NCI-H187 (cell line): ENCODE data around the gene PHIP.
A peak's percentile ranks its signal among the peaks of the same experiment; 100 is the strongest.
"Not testable (repeated sequence)": the region's sequence is repeated elsewhere in the genome, so short reads cannot be mapped to it uniquely, and the experiment has no call there.

Experiments
- DNase-seq, 2 experiments: peaks; one replicate each; lab custom pipeline; 2025; lab: John Stamatoyannopoulos, UW

Gene PHIP

DNA sequence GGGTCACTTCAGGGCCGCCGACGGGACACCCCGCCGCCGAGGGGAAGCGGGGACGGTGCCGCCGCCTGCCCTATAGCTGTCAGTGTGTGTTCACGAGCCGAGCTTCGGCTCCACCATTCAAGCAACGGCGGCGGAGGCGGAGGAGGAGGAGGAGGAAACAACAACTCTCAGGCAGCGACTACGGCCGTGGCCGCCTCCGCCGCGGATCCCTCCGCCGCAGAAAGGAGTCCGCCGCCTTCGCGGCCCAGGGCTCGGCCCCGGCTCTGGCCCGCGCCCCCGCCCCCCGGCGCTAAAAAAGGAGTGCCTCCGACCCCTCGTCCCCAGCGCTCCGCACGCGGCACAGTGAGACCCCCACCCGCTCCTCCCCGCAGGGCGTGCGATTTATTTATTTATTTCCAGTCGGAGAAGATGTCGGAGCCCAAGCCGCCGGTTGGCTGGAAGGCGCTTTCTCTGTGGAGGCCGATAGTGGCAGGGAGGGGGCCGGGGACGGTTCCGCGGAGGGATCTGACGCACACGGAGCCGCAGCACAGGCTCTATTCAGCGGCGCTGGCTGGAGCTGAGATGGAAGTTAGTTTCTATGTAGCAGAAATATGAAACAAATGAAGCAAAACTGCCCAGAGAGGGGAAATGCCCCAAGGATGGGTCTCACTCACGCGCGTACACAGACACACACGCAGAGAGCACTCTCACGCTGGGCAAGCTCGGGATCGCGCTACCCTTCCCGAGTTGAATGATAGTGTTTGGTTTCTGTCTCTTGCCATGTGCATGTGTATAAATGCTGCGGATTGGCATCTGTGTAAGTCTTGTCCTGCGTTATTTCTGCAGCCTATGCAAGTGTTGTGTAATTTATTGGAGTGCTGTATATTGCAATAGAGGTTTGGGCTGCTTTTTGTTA is at the start of gene PHIP:
PHIP (minus strand) TSS at position 180 of the 895 bp plus-strand sequence. CDS start 186 bp downstream, outside the sequence.
- DNase-seq, result peak; percentile 88 to 93

DNA sequence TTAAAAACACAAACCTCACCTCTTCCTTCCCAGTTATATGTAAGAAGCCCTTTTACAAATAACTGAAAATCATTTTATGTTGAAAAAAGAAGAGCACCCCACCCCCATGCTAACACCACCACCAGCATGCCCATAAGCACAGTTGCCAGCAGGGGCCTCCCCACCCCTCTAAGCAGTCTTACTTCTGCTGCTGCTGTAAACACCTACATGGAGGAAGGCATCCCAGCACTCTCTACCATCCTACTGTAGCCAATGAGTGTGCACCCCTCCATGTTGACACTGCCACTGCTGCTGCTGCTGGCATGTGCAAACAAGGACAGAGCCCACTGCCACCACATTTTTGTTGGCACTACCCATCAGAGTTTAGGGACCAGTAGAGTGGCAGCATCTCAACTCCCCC is 49.6 kb upstream of the PHIP start:
- DNase-seq, result no peak

DNA sequence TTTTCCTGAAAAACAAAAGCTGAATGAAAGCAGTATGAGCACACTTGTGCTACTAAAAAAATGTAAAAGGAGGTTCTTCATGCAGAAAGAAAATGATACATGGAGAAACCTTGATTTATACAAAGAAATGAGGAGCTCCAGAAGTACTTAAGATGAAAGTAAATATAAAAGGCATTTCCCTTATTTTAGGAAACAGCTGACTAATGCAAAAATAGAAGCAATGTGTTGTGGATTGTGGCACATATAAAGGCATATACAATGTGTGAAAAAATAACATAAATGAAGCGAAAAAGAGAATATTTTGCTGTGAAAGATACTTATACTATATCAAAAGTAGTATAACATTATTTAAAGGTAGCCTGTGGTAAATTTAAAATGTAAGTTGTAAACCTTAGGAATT is 41.2 kb upstream of the PHIP start:
- no peak for DNase-seq

DNA sequence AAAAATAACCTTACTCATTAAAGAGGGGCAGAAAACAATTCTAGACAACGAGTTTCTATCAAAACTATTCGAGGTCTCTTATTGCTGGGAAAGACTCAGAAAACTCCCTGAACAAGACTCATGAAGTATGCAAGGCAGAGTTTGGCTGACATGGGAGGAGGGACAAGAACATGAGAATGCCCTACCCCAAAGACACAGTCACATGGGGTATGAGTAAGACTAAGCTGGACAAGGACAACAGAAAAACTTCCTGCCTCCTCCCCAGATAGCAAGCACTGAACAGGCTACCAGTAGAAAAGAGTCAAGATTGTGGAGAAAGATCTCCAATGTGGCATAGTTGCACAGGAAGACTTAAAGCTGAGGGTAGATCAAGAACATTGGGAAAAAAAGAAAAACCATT is 39.7 kb upstream of the PHIP start:
- no peak for DNase-seq

DNA sequence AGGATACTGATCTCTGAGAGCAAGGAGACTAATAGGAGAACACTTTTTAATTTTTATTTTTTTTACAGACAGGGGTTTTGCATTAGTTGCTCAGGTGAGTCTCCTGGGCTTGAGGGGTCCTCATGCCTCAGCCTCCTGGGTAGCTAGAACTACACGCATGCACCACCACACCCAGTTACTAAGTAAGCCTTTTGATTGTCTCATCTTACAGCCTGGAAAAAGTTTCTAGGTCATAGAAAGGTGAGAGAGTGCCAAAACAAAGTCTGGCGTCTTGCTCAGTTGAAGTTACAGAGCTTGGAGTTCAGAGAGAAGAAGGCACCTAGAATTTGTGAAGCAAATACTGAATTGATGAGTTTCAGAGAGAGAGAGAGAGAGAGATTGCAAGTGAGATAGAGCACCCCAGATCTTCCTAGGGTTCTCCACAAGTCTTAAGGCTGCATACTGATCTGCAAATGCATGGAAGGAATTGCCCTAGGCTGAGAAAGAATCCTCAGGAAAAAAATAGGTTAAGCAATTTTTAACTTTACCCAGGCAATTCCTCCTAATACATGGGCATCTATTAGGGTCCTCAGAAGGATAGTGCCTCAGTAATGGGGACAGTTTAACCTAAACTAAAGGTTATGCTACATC is 37.6 kb upstream of the PHIP start:
- no peak for DNase-seq

DNA sequence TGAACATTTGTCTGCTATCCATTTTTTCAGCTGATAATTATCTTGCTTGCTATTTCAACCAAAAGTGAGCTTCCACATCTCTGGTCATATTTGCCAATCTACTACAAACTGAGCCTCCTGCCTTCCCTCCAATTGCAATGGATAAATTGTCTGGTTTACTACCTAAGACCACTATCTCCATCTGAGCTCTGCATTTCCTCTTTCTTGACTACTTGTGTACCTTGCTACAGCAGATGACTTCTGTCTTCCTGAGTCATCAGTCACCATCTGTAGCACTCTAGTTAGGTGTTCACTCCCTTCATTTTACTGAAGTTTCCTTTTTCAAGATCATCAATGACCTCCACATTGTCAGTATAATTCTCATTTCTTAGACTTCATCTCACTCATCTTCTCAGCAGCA is 33.5 kb upstream of the PHIP start:
- no peak for DNase-seq

DNA sequence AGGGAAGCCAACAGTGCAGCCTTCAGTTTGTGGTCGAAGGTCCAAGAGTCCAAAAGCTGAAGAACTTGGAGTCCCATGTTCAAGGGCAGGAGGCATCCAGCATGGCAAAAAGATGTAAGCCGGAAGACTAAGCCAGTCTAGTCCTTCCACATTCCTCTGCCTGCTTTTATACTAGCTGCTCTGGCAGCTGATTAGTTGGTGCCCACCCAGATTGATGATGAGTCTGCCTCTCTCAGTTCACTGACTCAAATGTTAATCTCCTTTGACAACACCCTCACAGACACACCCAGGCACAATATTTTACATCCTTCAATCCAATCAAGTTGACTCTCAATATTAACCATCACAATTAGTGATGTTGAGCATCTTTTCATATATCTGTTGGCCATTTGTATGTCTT is 23.1 kb upstream of the PHIP start:
- no peak for DNase-seq

DNA sequence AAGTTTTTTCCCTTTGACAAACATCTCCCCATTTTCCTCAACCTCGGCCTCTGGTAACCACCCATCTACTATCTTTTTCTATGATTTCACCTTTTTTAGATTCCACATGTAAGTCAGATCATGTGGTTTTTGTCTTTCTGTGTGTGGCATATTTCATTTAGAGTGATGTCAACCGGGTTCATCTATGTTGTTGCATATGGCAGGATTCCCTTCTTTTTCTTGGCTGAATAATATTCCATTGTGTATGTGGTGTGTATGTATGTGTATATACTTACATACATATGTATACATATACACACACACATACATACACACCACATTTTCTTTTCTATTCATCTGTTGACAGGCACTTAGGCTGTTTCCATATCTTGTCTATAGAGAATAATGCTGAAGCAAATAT is 22.2 kb upstream of the PHIP start:
- DNase-seq, result no peak

DNA sequence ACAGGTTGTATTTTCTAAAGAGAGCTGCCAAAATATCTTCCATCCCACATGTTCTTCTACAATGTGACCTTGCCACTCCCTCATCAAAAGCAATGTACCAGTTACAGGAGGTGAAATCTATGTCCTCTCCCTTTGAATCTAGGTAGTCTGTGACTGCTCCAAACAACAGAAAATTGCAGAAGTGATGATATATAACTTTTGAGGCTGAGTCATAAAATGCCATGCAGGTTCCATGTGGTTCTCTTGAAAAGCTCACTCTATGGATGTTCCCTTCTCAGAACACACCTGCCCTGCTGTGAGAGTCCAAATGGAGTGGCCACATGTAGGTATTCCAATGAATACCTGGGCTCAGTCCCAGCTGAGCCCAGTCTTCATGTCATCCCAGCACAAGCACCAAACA is 16.9 kb upstream of the PHIP start:
- DNase-seq, result no peak

DNA sequence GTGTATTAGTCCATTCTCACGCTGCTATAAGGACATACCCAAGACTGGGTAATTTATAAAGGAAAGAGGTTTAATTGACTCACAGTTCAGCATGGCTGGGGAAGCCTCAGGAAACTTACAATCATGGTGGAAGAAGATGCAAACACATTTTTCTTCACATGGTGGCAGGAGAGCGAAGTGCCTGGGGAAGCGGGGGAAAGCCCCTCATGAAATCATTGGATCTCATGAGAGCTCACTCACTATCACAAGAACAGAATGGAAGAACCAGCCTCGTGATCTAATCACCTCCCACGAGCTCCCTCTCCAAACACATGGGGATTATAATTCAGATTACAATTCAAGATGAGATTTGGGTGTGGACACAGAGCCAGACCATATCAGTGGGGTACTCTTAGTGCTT is 13.7 kb upstream of the PHIP start:
- DNase-seq, result not testable (repeated sequence)

DNA sequence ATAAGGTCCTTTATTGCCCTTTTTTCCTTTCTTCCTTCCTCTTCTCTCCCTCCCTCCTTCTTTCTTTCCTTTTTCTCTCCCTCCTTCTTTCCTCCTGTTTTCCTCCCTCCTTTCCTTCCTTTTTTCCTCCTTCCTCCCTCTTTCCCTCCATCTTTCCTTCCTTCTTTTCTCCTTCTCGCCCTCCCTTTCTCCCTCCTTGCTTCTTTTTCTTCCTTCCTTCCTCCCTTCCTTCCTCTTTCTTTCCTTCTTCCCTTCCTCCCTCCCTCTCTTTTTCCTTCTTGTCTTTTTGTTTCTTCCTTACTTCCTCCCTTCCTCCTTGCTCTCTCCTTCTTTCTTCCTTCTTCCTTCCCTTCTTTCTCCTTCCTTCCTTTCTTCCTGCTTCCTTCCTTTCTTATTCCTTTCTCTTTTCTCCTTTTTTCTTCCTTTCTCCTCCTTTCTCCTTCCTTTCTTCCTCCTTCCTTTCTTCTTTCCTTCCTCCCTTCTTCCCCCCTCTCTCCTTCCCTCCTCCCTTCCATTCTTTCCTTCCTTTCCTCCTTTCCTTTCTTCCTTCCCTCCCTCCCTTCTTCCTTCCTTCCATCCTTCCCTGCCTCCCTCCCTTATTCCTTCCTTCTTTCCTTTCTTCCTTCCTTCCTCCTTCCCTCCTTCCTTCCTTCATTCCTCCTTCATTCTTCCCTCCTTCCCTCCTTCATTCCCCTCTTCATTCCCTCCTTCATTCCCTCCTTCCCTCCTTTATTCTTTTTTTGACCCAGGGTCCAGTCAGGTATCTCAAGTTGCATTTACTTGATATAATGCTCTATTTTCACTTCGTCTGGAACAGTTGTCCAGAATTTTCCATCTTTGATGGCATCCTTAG is 11.7 kb upstream of the PHIP start:
- DNase-seq, result no peak

DNA sequence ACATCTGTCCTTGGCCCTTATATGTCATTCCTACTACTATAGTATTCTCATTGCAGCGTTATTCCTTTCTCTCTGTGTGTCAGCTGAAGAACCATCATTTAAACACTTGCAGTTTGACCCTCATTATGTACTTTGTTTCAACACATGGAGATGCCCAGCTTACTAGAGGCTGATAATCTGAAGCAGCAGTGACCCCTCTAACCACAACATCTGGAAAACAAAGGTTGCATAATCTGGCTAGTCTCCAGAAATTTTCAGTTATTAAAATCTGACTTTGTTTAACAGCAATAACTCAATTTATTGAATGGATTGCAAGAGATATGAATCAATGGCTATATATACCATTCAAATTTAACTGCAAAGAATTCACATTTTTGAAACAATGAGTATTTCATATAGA is 6.6 kb upstream of the PHIP start:
- DNase-seq, result no peak

DNA sequence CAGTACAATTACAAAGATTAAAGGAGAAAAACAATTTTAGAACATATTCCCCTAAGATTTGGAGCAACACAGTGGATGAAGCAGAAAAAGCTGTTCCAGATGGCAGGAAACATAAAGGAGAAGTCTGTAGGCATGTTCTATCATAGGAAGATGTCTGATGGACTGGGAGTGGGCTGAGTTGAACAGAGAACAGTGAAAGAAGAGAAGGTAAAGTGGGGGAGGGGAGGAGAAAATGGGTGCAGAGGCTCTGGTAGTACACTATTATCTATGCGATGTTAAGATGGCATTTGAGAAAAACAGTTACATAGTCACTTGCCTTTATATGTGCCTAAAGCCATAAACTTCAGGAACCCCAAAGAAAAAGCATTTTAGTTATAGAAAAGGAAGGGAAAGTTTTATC is 4.2 kb upstream of the PHIP start:
- DNase-seq, result no peak

DNA sequence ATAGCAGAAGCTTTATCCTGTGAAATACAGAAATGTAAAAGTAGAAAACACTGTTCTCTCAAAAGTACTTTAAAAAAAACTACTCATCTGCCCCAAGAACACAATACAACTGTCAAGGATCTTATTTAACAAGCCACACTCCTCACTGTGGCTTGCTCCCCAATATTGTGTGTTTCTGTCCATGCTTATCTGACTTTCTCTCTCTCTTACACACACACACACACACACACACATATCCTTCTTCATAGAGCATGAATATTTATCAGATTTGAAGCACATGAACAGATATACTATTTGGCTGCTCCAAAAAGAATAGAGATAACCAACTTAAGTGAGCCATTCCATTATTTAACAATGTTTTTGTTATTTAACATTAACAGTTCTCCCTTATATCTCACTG is 3.6 kb upstream of the PHIP start:
- no peak for DNase-seq

DNA sequence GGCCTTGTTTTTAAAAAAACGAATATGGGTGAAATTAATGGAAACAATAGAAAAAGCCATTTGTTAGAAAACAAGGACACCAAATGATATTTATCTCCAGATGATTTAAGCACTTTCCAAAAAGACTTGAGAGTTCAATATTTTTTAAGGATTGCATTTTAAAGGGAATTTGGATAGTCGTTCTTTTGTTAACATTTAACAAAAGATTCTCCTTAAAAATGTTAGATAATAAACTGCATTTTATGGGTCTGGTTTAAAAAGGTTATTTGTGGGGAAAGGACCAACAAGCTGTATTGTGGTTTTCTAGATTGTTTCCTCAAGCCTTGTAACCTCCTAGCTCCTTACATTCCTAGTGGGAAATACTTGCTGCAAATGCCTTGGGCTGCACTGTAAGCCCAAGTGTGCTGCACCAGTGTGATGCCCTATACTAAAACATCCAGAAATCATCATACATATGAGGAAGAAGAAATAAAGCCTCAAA is 1.5 kb upstream of the PHIP start:
- no peak for DNase-seq

DNA sequence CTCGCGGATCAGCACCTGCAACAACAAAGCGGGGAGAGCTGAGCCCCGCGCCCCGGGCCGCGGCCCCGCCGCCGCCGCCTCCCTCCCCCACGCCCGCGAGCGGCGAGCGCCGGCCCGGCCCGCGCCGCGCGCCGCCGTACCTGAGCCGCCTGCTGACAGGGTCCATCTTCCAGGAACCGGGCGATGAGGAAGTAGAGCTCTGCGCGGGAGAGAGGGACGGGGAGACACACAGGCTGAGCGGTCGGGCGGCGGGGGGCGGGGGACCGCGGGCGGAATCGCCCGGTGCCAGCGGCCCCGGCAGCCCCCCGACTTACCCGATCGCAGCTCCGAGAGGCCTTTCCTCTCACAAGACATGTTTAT is 359 bp downstream of the PHIP start:
- DNase-seq, result peak in 1 of 2 experiments; percentile 22

DNA sequence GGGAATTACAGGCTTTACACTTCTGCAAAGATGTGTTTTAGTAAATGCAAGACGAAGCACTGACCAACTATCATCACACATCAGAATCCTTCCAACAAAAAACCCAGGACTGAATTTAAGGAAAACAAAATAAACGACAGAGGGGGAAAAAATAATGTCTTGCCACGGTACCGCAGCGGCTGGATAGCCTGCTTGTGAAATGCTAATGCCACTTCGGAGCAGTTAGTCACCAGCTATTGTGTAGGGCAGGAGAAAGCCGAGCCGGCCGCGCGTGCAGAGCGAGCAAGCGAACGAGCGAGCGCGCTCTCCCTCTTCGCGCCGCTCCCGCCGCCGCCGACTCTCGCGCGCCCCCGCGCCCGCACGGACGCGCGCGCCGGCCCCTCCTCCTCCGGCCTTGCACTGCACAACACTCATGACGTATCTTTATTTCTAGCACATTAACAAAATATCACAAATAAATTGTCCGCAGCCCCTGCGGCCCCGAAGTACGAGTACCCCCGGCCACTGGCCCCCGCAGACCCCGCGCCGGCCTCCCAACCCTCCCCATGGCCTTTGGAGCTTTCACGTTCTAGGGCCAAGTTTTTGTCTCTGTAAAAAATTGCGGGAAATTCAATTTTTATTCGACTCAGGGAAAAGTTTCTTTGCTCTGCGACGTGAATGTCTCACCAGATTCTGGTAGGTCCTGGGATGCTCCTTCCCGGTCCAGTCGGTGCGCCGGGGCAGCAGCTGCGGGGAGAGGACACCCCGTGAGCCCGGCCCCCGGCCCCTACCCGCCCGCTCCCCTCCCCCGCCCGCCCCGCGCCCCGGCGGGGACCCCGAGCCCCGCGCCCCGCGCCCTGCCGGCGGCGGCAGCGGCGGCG is 1.0 kb downstream of the PHIP start:
- peak; percentile 74 for DNase-seq

DNA sequence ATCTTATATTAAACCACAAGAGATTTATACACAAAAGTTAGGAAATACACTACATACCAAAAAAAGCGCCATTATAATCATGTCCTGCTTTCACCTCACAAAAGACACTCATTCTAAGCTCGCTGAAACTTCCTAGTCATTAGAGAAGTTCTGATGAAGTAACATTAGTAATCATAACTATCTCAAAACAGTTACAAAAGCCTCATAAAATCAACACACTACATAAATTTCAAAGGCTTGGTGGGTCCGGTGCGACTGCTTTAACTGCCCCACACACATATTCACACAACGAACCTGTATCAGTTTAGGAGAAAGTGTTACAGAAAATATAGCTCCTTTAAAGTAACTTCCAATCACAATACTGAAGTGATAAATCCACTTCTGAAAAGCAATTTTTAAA is 1.9 kb downstream of the PHIP start:
- DNase-seq, result no peak

DNA sequence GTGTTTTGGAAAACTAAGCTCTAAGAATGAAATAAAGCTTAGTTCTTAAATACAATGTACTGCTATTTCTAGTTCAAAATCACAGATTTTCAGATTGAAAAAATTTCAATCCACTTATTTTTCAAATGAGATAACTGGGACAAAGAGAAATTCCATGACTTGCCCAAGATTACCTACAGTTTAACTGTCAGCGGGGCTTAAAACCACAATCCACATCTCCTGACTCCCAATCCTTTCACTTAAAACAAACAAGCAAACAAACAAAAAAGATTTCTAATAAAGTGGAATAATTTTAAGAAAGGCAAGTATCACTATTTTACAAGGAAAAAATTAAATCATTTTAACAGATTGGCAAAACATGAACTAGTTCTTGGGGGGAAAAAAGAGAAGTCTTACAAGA is 4.2 kb downstream of the PHIP start:
- no peak for DNase-seq

DNA sequence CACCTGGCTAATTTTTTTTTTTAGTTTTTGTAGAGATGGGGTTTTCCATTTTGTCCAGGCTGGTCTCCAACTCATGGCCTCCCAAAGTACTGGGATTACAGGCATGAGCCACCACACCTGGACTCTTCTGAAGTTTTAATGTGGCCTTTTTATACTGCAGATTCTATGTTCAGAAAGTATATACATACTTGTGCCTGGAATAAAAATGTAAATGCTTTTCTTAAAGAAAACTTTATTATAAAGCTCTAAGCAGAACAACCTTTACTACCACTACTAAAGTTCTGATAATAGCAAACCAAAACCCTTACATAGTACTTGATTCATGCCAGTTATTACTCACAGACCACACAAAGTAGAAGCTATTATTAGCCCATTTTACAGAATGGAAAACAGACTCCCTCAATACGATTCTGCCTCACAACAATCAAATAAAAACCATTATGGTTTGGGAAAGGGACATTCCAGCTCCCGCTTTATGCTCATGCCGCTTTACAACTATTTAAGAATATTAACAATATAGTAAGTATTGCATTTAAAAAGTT is 5.3 kb downstream of the PHIP start:
- no peak for DNase-seq

DNA sequence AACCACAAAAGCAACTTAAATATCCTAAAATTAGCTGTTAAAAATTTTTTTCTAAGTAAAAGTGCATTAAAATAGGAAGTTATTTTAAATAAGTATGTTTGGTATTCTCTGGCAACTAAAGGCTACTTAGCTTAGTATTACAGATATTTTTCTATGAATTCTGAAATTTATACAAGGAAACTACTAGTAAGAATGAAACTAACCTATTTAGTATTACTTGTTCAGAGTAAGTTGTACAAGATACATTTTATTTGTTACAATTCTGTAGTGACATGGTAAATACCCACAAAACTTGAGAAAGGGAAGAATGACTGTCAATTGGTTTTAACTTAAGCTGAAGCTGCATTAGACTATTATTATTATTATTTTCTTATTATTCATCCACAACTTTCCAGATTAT is 6.5 kb downstream of the PHIP start:
- DNase-seq, result no peak
